Measurements from ENCODE around the gene TXNDC2. TPM values are rescaled to one million over a fixed set of nuclear protein-coding genes. Genes with fewer than 3 reads are reported as not detected.
A peak's percentile ranks its signal among the peaks of the same experiment; 100 is the strongest.

Gene TXNDC2
- total and polyA plus RNA-seq, 2 of the 4 experiments (the other 2 are of a cell fraction) = 0.18 TPM; not detected in 1

DNA sequence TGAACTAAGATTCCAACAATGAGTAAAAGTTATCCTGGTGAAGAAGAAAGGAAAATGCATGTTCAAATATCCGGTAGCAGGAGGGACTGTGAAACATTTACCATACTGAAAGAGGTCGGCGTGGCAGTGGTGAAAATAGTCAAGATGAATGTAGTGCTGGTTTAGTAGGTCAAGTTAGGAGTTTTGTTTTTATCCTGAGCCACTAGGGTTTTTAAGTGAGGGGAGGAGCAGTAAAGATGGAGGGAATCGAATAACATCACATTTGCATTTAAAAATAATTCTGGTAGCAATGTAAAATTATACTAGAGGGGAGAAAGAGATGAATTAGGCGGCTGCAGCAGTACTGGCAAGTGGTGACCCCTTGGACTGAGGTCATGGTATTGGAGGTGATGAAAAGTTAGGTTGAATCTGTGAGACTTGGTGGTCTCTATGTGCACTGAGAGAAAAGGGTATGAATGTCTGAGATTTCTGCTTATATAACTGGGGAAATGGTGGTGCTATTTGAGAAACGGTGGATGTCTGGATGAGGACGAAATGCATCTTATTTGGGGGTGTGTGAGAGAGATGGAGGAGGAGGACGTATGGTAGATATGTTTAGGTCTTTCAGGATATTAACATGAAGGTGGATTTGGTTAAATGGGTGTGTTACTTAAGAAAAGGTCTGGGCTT is 33.9 kb downstream of the TXNDC2 start:
- ChIA-PET CTCF (no interaction called here), POLR2A (ENCODE audit: unreplicated experiment) (no interaction called here)
- Histone ChIP-seq H2AFZ (replicated peaks; ENCODE audit: low read length, poor library complexity) (no peak overlapping the region), H3K4me3 (ENCODE audit: insufficient read depth, low read depth, low read length) (no peak overlapping the region), H2BK120ac (ENCODE audit: low read depth, low read length) (no peak overlapping the region), H4K91ac (ENCODE audit: insufficient read depth, low read depth, low read length) (no peak overlapping the region), H3K14ac (replicated peaks; ENCODE audit: low read depth, low read length) (no peak overlapping the region), H3K9me1 (ENCODE audit: insufficient read depth, low read length) (peaks cover 25% of the 10 kb centered on the region), H3K18ac (ENCODE audit: low read depth, low read length) (no peak overlapping the region), H2BK20ac (ENCODE audit: low read depth, low read length) (no peak overlapping the region), H4K5ac (ENCODE audit: low read depth, low read length) (no peak overlapping the region), H2AK9ac (replicated peaks; ENCODE audit: low read depth, low read length, poor library complexity) (no peak overlapping the region), H3K9ac (ENCODE audit: low read depth, low read length) (no peak overlapping the region), H3K23ac (ENCODE audit: low read depth, low read length) (0 out of 2 replicates have a peak overlapping the region, but pooled peaks have one; percentile 56), H3K4ac (ENCODE audit: low read depth, low read length) (no peak overlapping the region), H4K8ac (ENCODE audit: low read depth in 2 of 2, low read length in 2 of 2) (no peak overlapping the region), H3K9me3 (ENCODE audit: control insufficient read depth, insufficient read depth, low read length) (no peaks in the 10 kb centered on the region), H3K27ac (ENCODE audit: insufficient read depth, low read length) (no peak overlapping the region), H3K36me3 (ENCODE audit: control insufficient read depth, insufficient read depth, low read length) (no peaks in the 10 kb centered on the region), H2BK5ac (ENCODE audit: low read depth, low read length, poor library complexity, severe bottlenecking) (no peak overlapping the region), H3K56ac (ENCODE audit: extremely low read depth, insufficient read depth, low read length) (no peak overlapping the region), H3K4me1 (ENCODE audit: control insufficient read depth, insufficient read depth, low read length) (peaks cover 6% of the 10 kb centered on the region; the same call in 1 of the 2 replicates), H3K79me1 (ENCODE audit: low read depth in 1 of 2, low read length in 2 of 2) (peaks cover 0 to 33% of the 10 kb centered on the region in 2 experiments; a peak in 2 of 4 replicates), H2AK5ac (ENCODE audit: low read depth, low read length) (no peak overlapping the region), H4K20me1 (ENCODE audit: insufficient read depth, low read length) (peaks cover 100% of the 10 kb centered on the region), H3K27me3 (ENCODE audit: control insufficient read depth, insufficient read depth, low read length) (no peaks in the 10 kb centered on the region), H2BK15ac (ENCODE audit: low read depth, low read length) (no peak overlapping the region), H3K4me2 (ENCODE audit: low read depth, low read length) (no peak overlapping the region)
- intact Hi-C loops (cut with micrococcal nuclease) (loop anchor here (5.0 to 10.0 kb wide), 3 partner anchors 92 to 345 kb away; partner anchors contain the start of gene RAB31), in situ Hi-C loops (cut with MboI; ENCODE audit: low sequenced_read_pairs) (no loop called here), dilution Hi-C loops (cut with HindIII; ENCODE audit: low sequenced_read_pairs, unreplicated experiment) (no loop called here)
- TF ChIP-seq FOS (IDR thresholded peaks at IDR 0.05; ENCODE audit: low read depth, low read length) (no peak), MXI1 (IDR thresholded peaks at IDR 0.05; ENCODE audit: borderline replicate concordance, low read depth, low read length) (no peak), CHD1 (IDR thresholded peaks at IDR 0.05; ENCODE audit: low read depth, low read length) (no peak), POLR2A (IDR thresholded peaks at IDR 0.05; ENCODE audit: low read depth, low read length) (no peak), MAFK (IDR thresholded peaks at IDR 0.05; ENCODE audit: low read depth, low read length) (no peak), RCOR1 (IDR thresholded peaks at IDR 0.05; ENCODE audit: insufficient replicate concordance, low read length) (no peak), CEBPB (IDR thresholded peaks at IDR 0.05; ENCODE audit: low read depth, low read length) (no peak), BHLHE40 (IDR thresholded peaks at IDR 0.05; ENCODE audit: low read depth, low read length) (no peak), NFE2L2 (IDR thresholded peaks at IDR 0.05; ENCODE audit: low read depth, low read length) (no peak), RFX5 (IDR thresholded peaks at IDR 0.05; ENCODE audit: low read depth, low read length) (no peak), RAD21 (IDR thresholded peaks at IDR 0.05; ENCODE audit: low read length) (no peak), SMC3 (IDR thresholded peaks at IDR 0.05; ENCODE audit: low read depth, low read length) (no peak)
- TF ChIP-seq, protein P1, sequence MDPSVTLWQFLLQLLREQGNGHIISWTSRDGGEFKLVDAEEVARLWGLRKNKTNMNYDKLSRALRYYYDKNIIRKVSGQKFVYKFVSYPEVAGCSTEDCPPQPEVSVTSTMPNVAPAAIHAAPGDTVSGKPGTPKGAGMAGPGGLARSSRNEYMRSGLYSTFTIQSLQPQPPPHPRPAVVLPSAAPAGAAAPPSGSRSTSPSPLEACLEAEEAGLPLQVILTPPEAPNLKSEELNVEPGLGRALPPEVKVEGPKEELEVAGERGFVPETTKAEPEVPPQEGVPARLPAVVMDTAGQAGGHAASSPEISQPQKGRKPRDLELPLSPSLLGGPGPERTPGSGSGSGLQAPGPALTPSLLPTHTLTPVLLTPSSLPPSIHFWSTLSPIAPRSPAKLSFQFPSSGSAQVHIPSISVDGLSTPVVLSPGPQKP (IDR thresholded peaks at IDR 0.05; ENCODE audit: borderline replicate concordance, low read depth, low read length) = no peak
- TF ChIP-seq, protein P2, sequence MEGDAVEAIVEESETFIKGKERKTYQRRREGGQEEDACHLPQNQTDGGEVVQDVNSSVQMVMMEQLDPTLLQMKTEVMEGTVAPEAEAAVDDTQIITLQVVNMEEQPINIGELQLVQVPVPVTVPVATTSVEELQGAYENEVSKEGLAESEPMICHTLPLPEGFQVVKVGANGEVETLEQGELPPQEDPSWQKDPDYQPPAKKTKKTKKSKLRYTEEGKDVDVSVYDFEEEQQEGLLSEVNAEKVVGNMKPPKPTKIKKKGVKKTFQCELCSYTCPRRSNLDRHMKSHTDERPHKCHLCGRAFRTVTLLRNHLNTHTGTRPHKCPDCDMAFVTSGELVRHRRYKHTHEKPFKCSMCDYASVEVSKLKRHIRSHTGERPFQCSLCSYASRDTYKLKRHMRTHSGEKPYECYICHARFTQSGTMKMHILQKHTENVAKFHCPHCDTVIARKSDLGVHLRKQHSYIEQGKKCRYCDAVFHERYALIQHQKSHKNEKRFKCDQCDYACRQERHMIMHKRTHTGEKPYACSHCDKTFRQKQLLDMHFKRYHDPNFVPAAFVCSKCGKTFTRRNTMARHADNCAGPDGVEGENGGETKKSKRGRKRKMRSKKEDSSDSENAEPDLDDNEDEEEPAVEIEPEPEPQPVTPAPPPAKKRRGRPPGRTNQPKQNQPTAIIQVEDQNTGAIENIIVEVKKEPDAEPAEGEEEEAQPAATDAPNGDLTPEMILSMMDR (conservative IDR thresholded peaks at IDR 0.05; ENCODE audit: low read depth, low read length) = no peak
- TF ChIP-seq, protein P3, sequence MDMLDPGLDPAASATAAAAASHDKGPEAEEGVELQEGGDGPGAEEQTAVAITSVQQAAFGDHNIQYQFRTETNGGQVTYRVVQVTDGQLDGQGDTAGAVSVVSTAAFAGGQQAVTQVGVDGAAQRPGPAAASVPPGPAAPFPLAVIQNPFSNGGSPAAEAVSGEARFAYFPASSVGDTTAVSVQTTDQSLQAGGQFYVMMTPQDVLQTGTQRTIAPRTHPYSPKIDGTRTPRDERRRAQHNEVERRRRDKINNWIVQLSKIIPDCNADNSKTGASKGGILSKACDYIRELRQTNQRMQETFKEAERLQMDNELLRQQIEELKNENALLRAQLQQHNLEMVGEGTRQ (IDR thresholded peaks at IDR 0.05; ENCODE audit: low read depth, low read length) = no peak
- no peak for ATAC-seq (ENCODE audit: low read depth)
- BruUV-seq (replicated peaks) = no TSS peak
- no peak for DNase-seq
- 76 to 100% methylated on average over 1 to 4 of the region's 8 CpGs for WGBS, 2 experiments (ENCODE audit: extremely low coverage in 2 of 2, insufficient read length in 1 of 2)
